ENCODE measurements around the gene TSPAN2.

- TF ChIP-seq TAF1 (IDR thresholded peaks at IDR 0.05; ENCODE audit: borderline replicate concordance, low read depth, low read length): no peak
- no peak for TF ChIP-seq RXRA (IDR thresholded peaks at IDR 0.05; ENCODE audit: borderline replicate concordance, low read depth)
These were observed 47.9 kb upstream of the TSPAN2 start for GRCh38 chr1:115137191-115137590.
